HFFc6 (cell line): ENCODE results near the gene SRBD1. TPM values are rescaled to one million over a fixed set of nuclear protein-coding genes. Genes with fewer than 3 reads are reported as not detected.

Source experiments
- DNase-seq: peaks from one replicate; pipeline ENCODE4 v3.0.0-alpha.2; 2018
- H3K27ac Mint-ChIP-seq: 2 replicates; pipeline ENCODE4 v1.8.0; 2020; ENCODE audit warnings: mild to moderate bottlenecking, mixed read lengths
- H3K27me3 Mint-ChIP-seq: 2 replicates; pipeline ENCODE4 v1.8.0; 2021; ENCODE audit warnings: mild to moderate bottlenecking, moderate library complexity, mixed read lengths; ENCODE audit not compliant: insufficient read depth
- H3K36me3 Mint-ChIP-seq: 2 replicates; pipeline ENCODE4 v1.8.0; 2021; ENCODE audit warnings: low read depth, mixed read lengths
- H3K4me1 Mint-ChIP-seq: 2 replicates; pipeline ENCODE4 v1.8.0; 2020; ENCODE audit warnings: low read depth, mixed read lengths
- H3K4me3 Mint-ChIP-seq: 2 replicates; pipeline ENCODE4 v1.8.0; 2020; ENCODE audit warnings: mild to moderate bottlenecking, moderate library complexity, mixed read lengths
- H3K9me3 Mint-ChIP-seq: 2 replicates; pipeline ENCODE4 v1.8.0; 2020; ENCODE audit warnings: mild to moderate bottlenecking, mixed read lengths
- CTCF ChIP-seq: fragments of 200-600 bp; sonication (generic); IDR thresholded peaks from 2 replicates; pipeline ENCODE4 v1.5.0; 2021; ENCODE audit warnings: antibody characterized with exemption, mild to moderate bottlenecking
- total RNA-seq, 6 experiments: library from RNA; stranded (reverse); fragmentation: NEBNext Ultra II Directional; extraction: Animal tissue kit (Norgen Biotek cat#: 25700); gene quantifications; 2 replicates in 1 of 6; 3 replicates in 5 of 6; pipeline ENCODE4 v1.2.3, GENCODE V29; 2021

The SRBD1 gene
- total RNA-seq, 6 experiments from 2014 or later = 9.5 to 13.6 (median 12.4) TPM

- Mint-ChIP-seq H3K9me3 (no peaks in the 10 kb centered on the region), H3K27me3 (no peaks in the 10 kb centered on the region), H3K27ac (no peak overlapping the region), H3K4me1 (no peaks in the 10 kb centered on the region), H3K4me3 (no peak overlapping the region), H3K36me3 (no peaks in the 10 kb centered on the region)
- TF ChIP-seq CTCF = no peak
- no peak for DNase-seq
Measured at GRCh38 chr2:45506756-45507155, 104.3 kb downstream of the SRBD1 start.

- Mint-ChIP-seq H3K36me3 (peaks cover 4% of the 10 kb centered on the region), H3K4me1 (no peaks in the 10 kb centered on the region), H3K27ac (no peak overlapping the region), H3K4me3 (no peak overlapping the region), H3K27me3 (no peaks in the 10 kb centered on the region), H3K9me3 (no peaks in the 10 kb centered on the region)
- no peak for DNase-seq
- no peak for TF ChIP-seq CTCF
Measured at GRCh38 chr2:45505138-45505537, 105.9 kb downstream of the SRBD1 start.

GRCh38 chr2:45498661-45499550 is 112.2 kb downstream of the SRBD1 start:
- H3K27me3 Mint-ChIP-seq = no peaks in the 10 kb centered on the region
- H3K36me3 Mint-ChIP-seq = peaks cover 4% of the 10 kb centered on the region
- no peak for TF ChIP-seq CTCF

GRCh38 chr2:45497355-45497754 is 113.7 kb downstream of the SRBD1 start:
- Mint-ChIP-seq H3K4me3 (no peak overlapping the region), H3K9me3 (no peaks in the 10 kb centered on the region), H3K4me1 (peaks cover 11% of the 10 kb centered on the region), H3K36me3 (peaks cover 4% of the 10 kb centered on the region), H3K27ac (no peak overlapping the region), H3K27me3 (no peaks in the 10 kb centered on the region)
- DNase-seq = no peak
- no peak for TF ChIP-seq CTCF

More at GRCh38 chr2:45498661-45499550, 112.2 kb downstream of the SRBD1 start:
- H3K4me3 Mint-ChIP-seq = no peak overlapping the region
- no peak for DNase-seq
- H3K27ac Mint-ChIP-seq = no peak overlapping the region
- peaks cover 11% of the 10 kb centered on the region for H3K4me1 Mint-ChIP-seq
- no peaks in the 10 kb centered on the region for H3K9me3 Mint-ChIP-seq

GRCh38 chr2:45496869-45497268 is 114.2 kb downstream of the SRBD1 start:
- H3K4me3 Mint-ChIP-seq = no peak overlapping the region
- H3K4me1 Mint-ChIP-seq = peaks cover 11% of the 10 kb centered on the region
- no peak overlapping the region for H3K27ac Mint-ChIP-seq
- no peaks in the 10 kb centered on the region for H3K27me3 Mint-ChIP-seq
- no peak for DNase-seq
- peaks cover 4% of the 10 kb centered on the region for H3K36me3 Mint-ChIP-seq
- H3K9me3 Mint-ChIP-seq = no peaks in the 10 kb centered on the region
- TF ChIP-seq CTCF = no peak
